Measurements from ENCODE around the gene MBOAT1. TPM values are rescaled to one million over a fixed set of nuclear protein-coding genes. Genes with fewer than 3 reads are reported as not detected.

The MBOAT1 gene
- total and polyA plus RNA-seq, 3 experiments from 2014 or later = 3.2 to 12.5 (median 11.6) TPM

DNA sequence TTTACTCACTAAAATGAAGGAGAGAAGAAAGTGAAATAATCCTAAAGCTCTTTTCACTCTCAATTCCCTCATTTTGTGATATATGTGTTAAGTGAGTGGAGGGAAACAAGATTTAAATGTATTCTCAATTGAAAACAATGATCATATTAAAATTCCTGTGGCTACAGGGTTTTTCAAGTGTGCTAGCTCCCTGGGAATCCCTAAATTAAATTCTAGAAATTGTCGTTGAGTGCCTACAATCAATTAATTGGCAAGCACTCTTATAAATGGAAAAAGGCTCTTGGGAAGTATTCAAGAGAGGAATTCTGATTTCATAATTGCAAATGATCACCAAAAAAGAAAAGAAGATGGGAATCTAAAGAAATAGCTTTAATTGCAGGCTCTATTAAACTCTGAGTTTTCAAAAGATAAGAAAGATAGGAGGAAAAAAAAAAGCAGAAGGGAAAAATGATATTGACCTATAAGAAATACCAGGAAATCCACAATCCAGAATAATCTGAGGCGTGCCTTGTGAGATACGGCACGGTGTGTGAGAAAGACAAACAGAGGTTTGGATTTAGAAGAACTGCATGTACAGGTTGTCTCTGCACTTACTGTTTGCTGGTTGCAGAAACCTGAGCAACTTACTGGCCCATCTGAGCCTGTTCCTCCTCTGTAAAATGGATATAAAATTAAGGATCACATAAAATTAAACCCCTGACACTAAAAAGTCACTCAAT is 18.3 kb upstream of the MBOAT1 start:
- no peak for DNase-seq
- H3K4me3 ChIP-seq (ENCODE audit: low read length) = no peak overlapping the region
- ChIA-PET POLR2A (no interaction called here), CTCF (no interaction called here)
- H3K36me3 Mint-ChIP-seq = peaks cover 0 to 3% (median 0%) of the 10 kb centered on the region in 3 donors
- H3K27me3 Mint-ChIP-seq = peaks cover 0 to 2% of the 10 kb centered on the region in 2 donors
- H3K4me1 Mint-ChIP-seq = peaks cover 0 to 3% (median 3%) of the 10 kb centered on the region in 3 donors
- no peak overlapping the region for H3K4me3 Mint-ChIP-seq
- H3K27ac ChIP-seq (ENCODE audit: low read depth, low read length) = no peak overlapping the region
- H3K27me3 ChIP-seq (ENCODE audit: insufficient read depth, low read length, poor library complexity, severe bottlenecking) = no peaks in the 10 kb centered on the region
- H3K9me3 Mint-ChIP-seq = no peaks in the 10 kb centered on the region
- H3K4me1 ChIP-seq (ENCODE audit: insufficient read depth, low read length) = no peaks in the 10 kb centered on the region
- no peaks in the 10 kb centered on the region for H3K9me3 ChIP-seq (ENCODE audit: low read length)
- peak overlapping the region in 1 of 8 donors; percentile 54 for H3K27ac Mint-ChIP-seq
- no peaks in the 10 kb centered on the region for H3K36me3 ChIP-seq (ENCODE audit: insufficient read depth, low read length)

DNA sequence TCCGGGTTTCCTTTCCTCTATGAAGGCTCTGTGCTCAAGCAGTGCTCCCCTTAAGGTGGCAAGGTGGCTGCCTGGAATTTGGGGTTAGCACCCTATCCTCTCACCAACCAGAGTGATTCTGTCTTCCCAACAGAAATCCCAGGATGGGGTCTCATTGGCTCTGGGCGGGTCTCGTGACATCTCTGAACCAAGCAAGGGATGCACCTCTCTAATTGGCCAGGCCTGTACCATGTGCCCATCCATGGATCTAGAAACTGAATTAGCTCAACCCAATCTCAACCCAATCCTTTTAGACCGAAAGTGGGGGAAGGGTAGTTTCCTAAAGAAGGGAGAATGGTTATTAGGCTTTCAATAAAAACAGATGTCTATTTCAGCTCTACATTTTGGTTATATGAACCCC is 17.6 kb upstream of the MBOAT1 start:
- Mint-ChIP-seq H3K36me3 (peaks cover 0 to 3% (median 0%) of the 10 kb centered on the region in 3 donors), H3K9me3 (no peaks in the 10 kb centered on the region), H3K27ac (no peak overlapping the region), H3K4me3 (no peak overlapping the region), H3K27me3 (peaks cover 0 to 2% of the 10 kb centered on the region in 2 donors), H3K4me1 (no peaks in the 10 kb centered on the region)
- Histone ChIP-seq H3K4me1 (ENCODE audit: insufficient read depth, low read length) (no peaks in the 10 kb centered on the region), H3K27me3 (ENCODE audit: insufficient read depth, low read length, poor library complexity, severe bottlenecking) (no peaks in the 10 kb centered on the region), H3K27ac (ENCODE audit: low read depth, low read length) (no peak overlapping the region), H3K36me3 (ENCODE audit: insufficient read depth, low read length) (no peaks in the 10 kb centered on the region), H3K4me3 (ENCODE audit: low read length) (no peak overlapping the region), H3K9me3 (ENCODE audit: low read length) (no peaks in the 10 kb centered on the region)
- no peak for DNase-seq
- ChIA-PET POLR2A (no interaction called here), CTCF (no interaction called here)

DNA sequence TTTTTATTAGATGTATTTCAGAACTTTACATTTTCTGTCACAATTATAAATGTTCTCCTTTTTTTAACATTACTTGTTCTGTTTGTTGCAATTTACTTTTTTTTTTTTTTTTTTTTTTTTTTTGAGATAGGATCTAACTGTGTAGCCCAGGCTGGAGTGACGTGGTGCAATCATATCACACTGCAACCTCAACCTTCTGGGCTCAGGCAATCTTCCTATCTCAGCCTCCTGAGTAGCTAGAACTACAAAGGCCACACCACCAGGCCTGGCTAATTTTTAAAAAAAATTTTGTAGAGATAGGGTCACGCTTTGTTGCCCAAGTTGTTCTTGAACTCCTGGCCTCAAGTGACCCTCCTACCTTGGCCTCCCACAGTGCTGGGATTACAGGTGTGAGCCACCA is 15.1 kb upstream of the MBOAT1 start:
- POLR2A ChIA-PET = no interaction called here
- Mint-ChIP-seq H3K36me3 (peaks cover 0 to 3% (median 0%) of the 10 kb centered on the region in 3 donors), H3K27me3 (peaks cover 0 to 2% of the 10 kb centered on the region in 2 donors), H3K27ac (no peak overlapping the region), H3K9me3 (no peaks in the 10 kb centered on the region), H3K4me3 (no peak overlapping the region), H3K4me1 (no peaks in the 10 kb centered on the region)
- H3K27ac ChIP-seq (ENCODE audit: low read depth, low read length) = no peak overlapping the region
- H3K9me3 ChIP-seq (ENCODE audit: low read length) = no peaks in the 10 kb centered on the region
- H3K36me3 ChIP-seq (ENCODE audit: insufficient read depth, low read length) = no peaks in the 10 kb centered on the region
- DNase-seq = no peak
- H3K4me3 ChIP-seq (ENCODE audit: low read length) = no peak overlapping the region
- H3K4me1 ChIP-seq (ENCODE audit: insufficient read depth, low read length) = no peaks in the 10 kb centered on the region
- H3K27me3 ChIP-seq (ENCODE audit: insufficient read depth, low read length, poor library complexity, severe bottlenecking) = no peaks in the 10 kb centered on the region
- CTCF ChIA-PET = no interaction called here

DNA sequence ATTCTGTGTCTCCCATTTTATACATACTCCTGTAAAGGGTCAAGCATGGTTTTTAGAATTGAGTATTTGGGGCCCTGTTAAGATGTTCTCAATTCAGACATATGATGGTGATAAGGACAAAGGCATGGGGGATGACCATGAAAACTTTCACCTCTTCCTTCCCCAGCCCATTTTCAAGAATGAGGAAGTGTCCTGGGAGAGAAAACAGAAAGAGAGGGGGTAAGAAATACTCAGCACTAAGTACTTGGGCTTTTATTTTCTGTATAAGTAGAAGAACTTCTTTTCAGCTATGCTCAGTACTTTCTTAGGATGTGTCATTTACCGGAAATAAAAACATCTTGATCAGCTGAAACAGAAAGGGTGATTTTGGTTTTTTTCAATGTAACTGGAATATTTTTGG is 10.9 kb upstream of the MBOAT1 start:
- Mint-ChIP-seq H3K27ac (no peak overlapping the region), H3K4me1 (no peaks in the 10 kb centered on the region), H3K27me3 (no peaks in the 10 kb centered on the region), H3K9me3 (no peaks in the 10 kb centered on the region), H3K4me3 (no peak overlapping the region), H3K36me3 (no peaks in the 10 kb centered on the region)
- DNase-seq = no peak
- no peaks in the 10 kb centered on the region for H3K4me1 ChIP-seq (ENCODE audit: insufficient read depth, low read length)
- H3K4me3 ChIP-seq (ENCODE audit: low read length) = no peak overlapping the region
- POLR2A ChIA-PET = no interaction called here
- H3K9me3 ChIP-seq (ENCODE audit: low read length) = no peaks in the 10 kb centered on the region
- no peaks in the 10 kb centered on the region for H3K36me3 ChIP-seq (ENCODE audit: insufficient read depth, low read length)
- no peaks in the 10 kb centered on the region for H3K27me3 ChIP-seq (ENCODE audit: insufficient read depth, low read length, poor library complexity, severe bottlenecking)
- CTCF ChIA-PET = no interaction called here
- no peak overlapping the region for H3K27ac ChIP-seq (ENCODE audit: low read depth, low read length)

DNA sequence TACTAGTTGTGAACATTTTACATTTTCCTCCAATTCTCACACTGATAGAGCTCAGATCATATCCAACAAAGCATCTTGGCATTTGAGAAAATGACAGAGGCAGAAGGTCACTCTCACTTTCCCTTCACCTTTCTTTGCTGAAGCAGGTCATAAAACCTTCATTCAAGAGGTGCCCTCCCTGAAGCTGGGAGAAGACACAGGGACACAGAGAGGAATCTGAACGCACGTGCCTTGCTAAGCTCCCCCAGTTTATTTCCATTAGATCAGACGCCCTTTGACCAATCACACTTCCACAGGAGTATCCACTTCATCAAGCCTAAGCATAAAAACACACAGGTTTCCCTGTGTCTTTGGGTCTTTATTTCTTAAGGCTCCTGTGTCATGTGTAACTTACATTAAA is 9.2 kb upstream of the MBOAT1 start:
- no peak overlapping the region for H3K4me3 ChIP-seq (ENCODE audit: low read length)
- ChIA-PET POLR2A (no interaction called here), CTCF (no interaction called here)
- no peak overlapping the region for H3K27ac Mint-ChIP-seq
- H3K9me3 Mint-ChIP-seq = no peaks in the 10 kb centered on the region
- H3K9me3 ChIP-seq (ENCODE audit: low read length) = no peaks in the 10 kb centered on the region
- DNase-seq = no peak
- H3K4me1 ChIP-seq (ENCODE audit: insufficient read depth, low read length) = no peaks in the 10 kb centered on the region
- H3K36me3 ChIP-seq (ENCODE audit: insufficient read depth, low read length) = no peaks in the 10 kb centered on the region
- no peaks in the 10 kb centered on the region for H3K27me3 Mint-ChIP-seq
- no peaks in the 10 kb centered on the region for H3K27me3 ChIP-seq (ENCODE audit: insufficient read depth, low read length, poor library complexity, severe bottlenecking)
- no peak overlapping the region for H3K27ac ChIP-seq (ENCODE audit: low read depth, low read length)
- no peaks in the 10 kb centered on the region for H3K36me3 Mint-ChIP-seq
- no peaks in the 10 kb centered on the region for H3K4me1 Mint-ChIP-seq
- no peak overlapping the region for H3K4me3 Mint-ChIP-seq

DNA sequence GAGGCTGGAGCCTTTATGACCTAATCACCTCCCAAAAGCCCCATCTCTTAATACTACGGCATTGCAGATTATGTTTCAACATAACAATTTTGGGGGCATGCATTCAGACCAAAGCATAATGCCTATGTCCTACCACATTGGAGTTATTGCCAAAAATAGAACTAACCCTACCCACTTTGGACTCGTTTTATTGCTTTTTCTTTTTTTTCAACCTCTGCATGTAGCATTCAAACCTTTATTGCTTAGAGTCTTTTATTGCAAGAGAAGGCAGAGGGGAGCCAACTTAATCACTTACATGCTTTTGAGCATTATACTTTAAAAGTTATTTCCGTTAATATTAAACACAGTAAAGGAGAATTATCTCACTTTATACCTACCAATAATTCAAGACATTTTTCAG is 8.1 kb upstream of the MBOAT1 start:
- H3K4me3 Mint-ChIP-seq = no peak overlapping the region
- Histone ChIP-seq H3K4me1 (ENCODE audit: insufficient read depth, low read length) (no peaks in the 10 kb centered on the region), H3K4me3 (ENCODE audit: low read length) (no peak overlapping the region), H3K36me3 (ENCODE audit: insufficient read depth, low read length) (no peaks in the 10 kb centered on the region), H3K9me3 (ENCODE audit: low read length) (no peaks in the 10 kb centered on the region), H3K27me3 (ENCODE audit: insufficient read depth, low read length, poor library complexity, severe bottlenecking) (no peaks in the 10 kb centered on the region), H3K27ac (ENCODE audit: low read depth, low read length) (no peak overlapping the region)
- H3K4me1 Mint-ChIP-seq = no peaks in the 10 kb centered on the region
- no peak for DNase-seq
- no peaks in the 10 kb centered on the region for H3K36me3 Mint-ChIP-seq
- no peaks in the 10 kb centered on the region for H3K27me3 Mint-ChIP-seq
- H3K9me3 Mint-ChIP-seq = no peaks in the 10 kb centered on the region
- CTCF ChIA-PET = no interaction called here
- H3K27ac Mint-ChIP-seq = no peak overlapping the region
- POLR2A ChIA-PET = no interaction called here

DNA sequence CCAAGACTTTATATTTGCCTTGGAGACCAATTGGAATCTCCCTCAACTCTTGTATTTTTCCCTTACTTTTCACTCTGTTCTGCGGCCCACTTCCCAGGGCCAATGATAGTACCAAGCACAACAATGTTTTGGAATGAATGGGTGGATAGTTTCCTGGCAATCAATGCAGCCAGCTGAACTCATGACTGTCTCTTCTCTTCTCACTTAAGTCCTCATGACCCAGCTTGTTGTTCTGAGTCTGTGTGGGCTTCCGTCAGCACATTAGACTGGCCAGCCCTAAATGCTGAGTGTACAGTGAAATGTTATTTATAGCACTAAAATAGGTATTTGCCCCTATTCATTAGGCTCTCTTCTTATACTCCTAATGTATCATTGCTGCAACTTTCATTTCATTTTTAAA is 5.6 kb upstream of the MBOAT1 start:
- no peaks in the 10 kb centered on the region for H3K27me3 Mint-ChIP-seq
- no peaks in the 10 kb centered on the region for H3K36me3 Mint-ChIP-seq
- no peak for DNase-seq
- H3K4me1 Mint-ChIP-seq = peaks cover 8 to 9% (median 9%) of the 10 kb centered on the region in 3 donors
- no peaks in the 10 kb centered on the region for H3K36me3 ChIP-seq (ENCODE audit: insufficient read depth, low read length)
- no peaks in the 10 kb centered on the region for H3K27me3 ChIP-seq (ENCODE audit: insufficient read depth, low read length, poor library complexity, severe bottlenecking)
- no peak overlapping the region for H3K4me3 Mint-ChIP-seq
- peaks cover 8% of the 10 kb centered on the region for H3K4me1 ChIP-seq (ENCODE audit: insufficient read depth, low read length)
- no peaks in the 10 kb centered on the region for H3K9me3 ChIP-seq (ENCODE audit: low read length)
- H3K27ac ChIP-seq (ENCODE audit: low read depth, low read length) = no peak overlapping the region
- no peak overlapping the region for H3K4me3 ChIP-seq (ENCODE audit: low read length)
- H3K9me3 Mint-ChIP-seq = no peaks in the 10 kb centered on the region
- ChIA-PET CTCF (interaction anchor here (1.3 kb wide), 1 partner anchor 91 kb away, joined by 3 read pairs; no protein-coding TSS in a partner anchor), POLR2A (no interaction called here)
- H3K27ac Mint-ChIP-seq = peak overlapping the region in 1 of 8 donors; percentile 16

DNA sequence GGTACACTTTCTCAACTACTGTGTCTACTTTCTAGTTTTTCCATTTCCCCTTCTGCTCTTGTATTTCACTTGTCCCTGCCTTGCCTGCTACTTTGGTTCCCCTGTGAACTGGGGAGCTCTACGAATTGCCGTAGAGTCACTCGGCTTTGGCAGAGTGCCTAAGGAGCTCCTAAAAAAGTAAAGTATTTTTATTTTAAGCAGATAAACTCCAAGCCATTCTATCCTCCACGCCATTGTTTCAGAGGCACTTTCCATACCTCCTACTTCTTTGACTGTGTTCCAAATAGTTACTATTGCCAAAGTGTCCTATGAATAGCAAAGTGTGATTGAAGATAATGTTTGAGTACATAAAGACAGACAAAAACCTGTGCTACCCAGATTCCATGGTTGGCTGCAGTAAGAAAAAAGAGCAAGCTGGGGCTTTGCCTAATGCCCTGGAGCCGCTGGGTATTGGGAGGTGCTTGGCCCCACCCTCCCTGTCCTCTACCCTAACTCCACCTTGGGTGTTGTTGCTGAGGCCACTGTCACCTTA is 5.1 kb upstream of the MBOAT1 start:
- CTCF ChIA-PET = no interaction called here
- POLR2A ChIA-PET = no interaction called here
- H3K36me3 ChIP-seq (ENCODE audit: insufficient read depth, low read length) = no peaks in the 10 kb centered on the region
- H3K4me3 ChIP-seq (ENCODE audit: low read length) = no peak overlapping the region
- Mint-ChIP-seq H3K36me3 (peaks cover 0 to 2% (median 0%) of the 10 kb centered on the region in 3 donors), H3K4me1 (peaks cover 11 to 12% (median 11%) of the 10 kb centered on the region in 3 donors), H3K27me3 (no peaks in the 10 kb centered on the region), H3K27ac (peak overlapping the region in 2 of 8 donors; percentile 16 to 69), H3K4me3 (no peak overlapping the region), H3K9me3 (no peaks in the 10 kb centered on the region)
- peaks cover 9% of the 10 kb centered on the region for H3K4me1 ChIP-seq (ENCODE audit: insufficient read depth, low read length)
- no peak overlapping the region for H3K27ac ChIP-seq (ENCODE audit: low read depth, low read length)
- H3K9me3 ChIP-seq (ENCODE audit: low read length) = no peaks in the 10 kb centered on the region
- no peaks in the 10 kb centered on the region for H3K27me3 ChIP-seq (ENCODE audit: insufficient read depth, low read length, poor library complexity, severe bottlenecking)
- no peak for DNase-seq

Data from CD8-positive, alpha-beta memory T cell (primary cell).